Osteocyte (in vitro differentiated cells): ENCODE data around the gene CEACAM3. TPM values are rescaled to one million over a fixed set of nuclear protein-coding genes. Genes with fewer than 3 reads are reported as not detected.

Experiments used
- DNase-seq: peaks from one replicate; pipeline ENCODE4 v3.0.0; 2021; ENCODE audit warnings: mixed read lengths; ENCODE audit not compliant: unreplicated experiment; ENCODE audit errors: extremely low spot score
- H3K27ac Mint-ChIP-seq: one replicate; pipeline ENCODE4 v1.8.0; 2021; ENCODE audit warnings: mild to moderate bottlenecking, mixed read lengths; ENCODE audit not compliant: unreplicated experiment
- H3K27me3 Mint-ChIP-seq: one replicate; pipeline ENCODE4 v1.8.0; 2021; ENCODE audit warnings: mixed read lengths; ENCODE audit not compliant: unreplicated experiment
- H3K36me3 Mint-ChIP-seq: one replicate; pipeline ENCODE4 v1.8.0; 2021; ENCODE audit warnings: mixed read lengths; ENCODE audit not compliant: unreplicated experiment
- H3K4me1 Mint-ChIP-seq: one replicate; pipeline ENCODE4 v1.8.0; 2021; ENCODE audit warnings: mixed read lengths; ENCODE audit not compliant: unreplicated experiment
- H3K4me3 Mint-ChIP-seq: one replicate; pipeline ENCODE4 v1.8.0; 2021; ENCODE audit warnings: mild to moderate bottlenecking, moderate library complexity, mixed read lengths; ENCODE audit not compliant: unreplicated experiment
- H3K9me3 Mint-ChIP-seq: one replicate; pipeline ENCODE4 v1.8.0; 2021; ENCODE audit warnings: mixed read lengths; ENCODE audit not compliant: unreplicated experiment
- CTCF ChIP-seq: fragments of 200-600 bp; sonication (generic); IDR thresholded peaks from 2 replicates; pipeline ENCODE4 v1.5.0; 2021; ENCODE audit warnings: antibody characterized with exemption, mild to moderate bottlenecking, moderate library complexity
- total RNA-seq: library from RNA; stranded (reverse); gene quantifications from 2 replicates; pipeline ENCODE4 v1.2.1, GENCODE V29; 2021

The CEACAM3 gene
- total RNA-seq, 1 donor from 2014 or later = not detected

- Mint-ChIP-seq H3K27me3 (peaks cover 38% of the 10 kb centered on the region), H3K36me3 (no peaks in the 10 kb centered on the region)
- DNase-seq = no peak
Measured at GRCh38 chr19:41792513-41793413, 3.6 kb upstream of the CEACAM3 start.

GRCh38 chr19:41793414-41793727 is 3.0 kb upstream of the CEACAM3 start:
- peaks cover 38% of the 10 kb centered on the region for H3K27me3 Mint-ChIP-seq
- no peak for DNase-seq
- H3K36me3 Mint-ChIP-seq = no peaks in the 10 kb centered on the region

More at GRCh38 chr19:41792513-41793413, 3.6 kb upstream of the CEACAM3 start:
- peak; percentile 51 for TF ChIP-seq CTCF
- no peaks in the 10 kb centered on the region for H3K9me3 Mint-ChIP-seq
- H3K4me1 Mint-ChIP-seq = no peaks in the 10 kb centered on the region
- H3K4me3 Mint-ChIP-seq = no peak overlapping the region
- H3K27ac Mint-ChIP-seq = no peak overlapping the region

GRCh38 chr19:41795031-41795461 is 1.3 kb upstream of the CEACAM3 start:
- H3K27me3 Mint-ChIP-seq = peaks cover 32% of the 10 kb centered on the region
- no peak for DNase-seq

More at GRCh38 chr19:41793414-41793727, 3.0 kb upstream of the CEACAM3 start:
- Mint-ChIP-seq H3K27ac (no peak overlapping the region), H3K9me3 (no peaks in the 10 kb centered on the region), H3K4me3 (no peak overlapping the region), H3K4me1 (no peaks in the 10 kb centered on the region)
- no peak for TF ChIP-seq CTCF

GRCh38 chr19:41796901-41797300 is 514 bp downstream of the CEACAM3 start:
- Mint-ChIP-seq H3K9me3 (no peaks in the 10 kb centered on the region), H3K27ac (no peak overlapping the region), H3K4me1 (no peaks in the 10 kb centered on the region), H3K27me3 (peaks cover 33% of the 10 kb centered on the region), H3K4me3 (no peak overlapping the region), H3K36me3 (no peaks in the 10 kb centered on the region)
- no peak for TF ChIP-seq CTCF
- DNase-seq = no peak

More at GRCh38 chr19:41795031-41795461, 1.3 kb upstream of the CEACAM3 start:
- no peaks in the 10 kb centered on the region for H3K36me3 Mint-ChIP-seq
- H3K4me3 Mint-ChIP-seq = no peak overlapping the region
- no peak overlapping the region for H3K27ac Mint-ChIP-seq
- peak; percentile 75 for TF ChIP-seq CTCF
- H3K4me1 Mint-ChIP-seq = no peaks in the 10 kb centered on the region
- no peaks in the 10 kb centered on the region for H3K9me3 Mint-ChIP-seq

- Mint-ChIP-seq H3K36me3 (no peaks in the 10 kb centered on the region), H3K4me1 (no peaks in the 10 kb centered on the region), H3K4me3 (no peak overlapping the region), H3K27ac (no peak overlapping the region), H3K9me3 (no peaks in the 10 kb centered on the region), H3K27me3 (peaks cover 24% of the 10 kb centered on the region)
- DNase-seq = no peak
- no peak for TF ChIP-seq CTCF
Measured at GRCh38 chr19:41799444-41800000, 3.1 kb downstream of the CEACAM3 start.
